Esophagus muscularis mucosa (tissue), 3 donors: Measurements from ENCODE around the gene SLC1A1.

ENCODE experiments used
- CTCF ChIP-seq, 3 experiments: fragments of 200-600 bp in 2 of 3; fragments of 450-650 bp in 1 of 3; sonication (generic) in 2 of 3; IDR thresholded peaks; one replicate each; pipeline ENCODE4 v1.5.1; 2017 to 2019; ENCODE audit warnings: antibody characterized with exemption in 3 of 3, mild to moderate bottlenecking in 2 of 3, moderate library complexity in 1 of 3
- POLR2A ChIP-seq: fragments of 450-650 bp; IDR thresholded peaks from one replicate; pipeline ENCODE4 v1.6.1; 2017; ENCODE audit warnings: antibody characterized with exemption, moderate library complexity, mild to moderate bottlenecking, low read depth

GRCh38 chr9:4506490-4506889 lies 16.2 kb downstream of the SLC1A1 start:
- TF ChIP-seq POLR2A = no peak
- TF ChIP-seq CTCF (IDR thresholded peaks at IDR 0.05) = no peak
